ENCODE measurements around the gene GCNT2.
"Not testable (repeated sequence)": the region's sequence is repeated elsewhere in the genome, so short reads cannot be mapped to it uniquely, and the experiment has no call there.

GCNT2 gene

GRCh38 chr6:10599046-10599445 lies 77.9 kb downstream of the GCNT2 start:
- Histone ChIP-seq H3K4me3 (replicated peaks; ENCODE audit: low read depth, low read length) (no peak overlapping the region), H3K36me3 (ENCODE audit: control insufficient read depth, insufficient read depth, low read length) (no peaks in the 10 kb centered on the region), H3K27me3 (replicated peaks; ENCODE audit: control insufficient read depth, insufficient read depth, low read length) (no peaks in the 10 kb centered on the region)
- TF ChIP-seq CTCF (IDR thresholded peaks at IDR 0.05; ENCODE audit: insufficient read depth, low read length, poor library complexity, severe bottlenecking), result no peak
- DNase-seq (ENCODE audit: extremely low read depth, insufficient read length), result no peak

- not testable (repeated sequence) for H3K27me3 ChIP-seq (replicated peaks; ENCODE audit: control insufficient read depth, insufficient read depth, low read length); H3K4me3 ChIP-seq (replicated peaks; ENCODE audit: low read depth, low read length); DNase-seq (ENCODE audit: extremely low read depth, insufficient read length); H3K36me3 ChIP-seq (ENCODE audit: control insufficient read depth, insufficient read depth, low read length)
These were observed 79.5 kb downstream of the GCNT2 start for GRCh38 chr6:10600681-10601080.

- Histone ChIP-seq H3K27me3 (replicated peaks; ENCODE audit: control insufficient read depth, insufficient read depth, low read length) (no peaks in the 10 kb centered on the region), H3K4me3 (replicated peaks; ENCODE audit: low read depth, low read length) (no peak overlapping the region), H3K36me3 (ENCODE audit: control insufficient read depth, insufficient read depth, low read length) (no peaks in the 10 kb centered on the region)
- no peak for DNase-seq (ENCODE audit: extremely low read depth, insufficient read length)
- no peak for TF ChIP-seq CTCF (IDR thresholded peaks at IDR 0.05; ENCODE audit: insufficient read depth, low read length, poor library complexity, severe bottlenecking)
These were observed 82.1 kb downstream of the GCNT2 start for GRCh38 chr6:10603219-10603618.

- no peaks in the 10 kb centered on the region for H3K36me3 ChIP-seq (ENCODE audit: control insufficient read depth, insufficient read depth, low read length)
- no peaks in the 10 kb centered on the region for H3K27me3 ChIP-seq (replicated peaks; ENCODE audit: control insufficient read depth, insufficient read depth, low read length)
- H3K4me3 ChIP-seq (replicated peaks; ENCODE audit: low read depth, low read length), result no peak overlapping the region
- TF ChIP-seq CTCF (IDR thresholded peaks at IDR 0.05; ENCODE audit: insufficient read depth, low read length, poor library complexity, severe bottlenecking), result no peak
- DNase-seq (ENCODE audit: extremely low read depth, insufficient read length), result no peak
These were observed 87.9 kb downstream of the GCNT2 start for GRCh38 chr6:10609038-10609437.

- no peak for DNase-seq (ENCODE audit: extremely low read depth, insufficient read length)
- TF ChIP-seq CTCF (IDR thresholded peaks at IDR 0.05; ENCODE audit: insufficient read depth, low read length, poor library complexity, severe bottlenecking), result no peak
- Histone ChIP-seq H3K4me3 (replicated peaks; ENCODE audit: low read depth, low read length) (no peak overlapping the region), H3K36me3 (ENCODE audit: control insufficient read depth, insufficient read depth, low read length) (no peaks in the 10 kb centered on the region), H3K27me3 (replicated peaks; ENCODE audit: control insufficient read depth, insufficient read depth, low read length) (no peaks in the 10 kb centered on the region)
These were observed 89.1 kb downstream of the GCNT2 start for GRCh38 chr6:10610289-10610688.

- Histone ChIP-seq H3K4me3 (replicated peaks; ENCODE audit: low read depth, low read length) (no peak overlapping the region), H3K36me3 (ENCODE audit: control insufficient read depth, insufficient read depth, low read length) (no peaks in the 10 kb centered on the region), H3K27me3 (replicated peaks; ENCODE audit: control insufficient read depth, insufficient read depth, low read length) (no peaks in the 10 kb centered on the region)
- no peak for DNase-seq (ENCODE audit: extremely low read depth, insufficient read length)
- no peak for TF ChIP-seq CTCF (IDR thresholded peaks at IDR 0.05; ENCODE audit: insufficient read depth, low read length, poor library complexity, severe bottlenecking)
These were observed 91.0 kb downstream of the GCNT2 start for GRCh38 chr6:10612161-10612560.

Measured in GM06990 (cell line).